K562 (cell line): ENCODE data around the gene SEMA3G. TPM values are rescaled to one million over a fixed set of nuclear protein-coding genes. Genes with fewer than 3 reads are reported as not detected.

Source experiments
- ATAC-seq: fragments of 200-7000 bp; cut with Tn5 transposase; 3 replicates; pipeline ENCODE4 v1.9.1; 2020; ENCODE audit warnings: moderate library complexity
- BruUV-seq: library from RNA; stranded (reverse); fragments of 400-500 nt; replicated peaks from 2 replicates; lab custom pipeline; 2021; lab: Mats Ljungman, UMichigan
- CTCF ChIA-PET: fragments of 300-600 bp; formaldehyde crosslinking; extraction: SDS; loops from one replicate; lab custom pipeline; 2021; ENCODE audit warnings: low intra/inter-chr PET ratio; lab: Yijun Ruan, JAX
- POLR2A ChIA-PET: fragments of 300-600, 350-650 bp; sonication (Branson Sonifier 250); formaldehyde crosslinking; extraction: SDS; loops from one replicate; lab custom pipeline; 2021; ENCODE audit warnings: antibody characterized with exemption, inconsistent platforms; lab: Yijun Ruan, JAX
- DNase-seq, 4 experiments: peaks; one replicate each; pipeline versions ENCODE4 v3.0.0 to v3.0.0-alpha.2; 2011 to 2018; ENCODE audit warnings: low spot score in 3 of 4, mixed read lengths in 3 of 4; ENCODE audit errors: extremely low read depth in 1 of 4
- FAIRE-seq: peaks from 2 replicates; lab custom pipeline; 2011; peaks lifted over from hg19 to GRCh38; lab: Jason Lieb, UNC
- H2AFZ ChIP-seq: 2 replicates; pipeline ENCODE4 v1.6.0; 2011; ENCODE audit warnings: low read depth, low read length, control low read depth, inconsistent platforms
- H3K27ac ChIP-seq: fragments of 200-600 bp; 3 replicates; pipeline ENCODE4 v1.8.0; 2011; ENCODE audit warnings: low read depth, mild to moderate bottlenecking, control low read depth, inconsistent platforms, low read length, moderate library complexity, mixed read lengths; ENCODE audit errors: extremely low read depth
- H3K27me3 ChIP-seq, 2 experiments: fragments of 300-600 bp in 1 of 2; 2 replicates in 1 of 2; 3 replicates in 1 of 2; pipeline versions ENCODE4 v1.6.0 to v1.8.0; 2011; ENCODE audit warnings: inconsistent platforms in 2 of 2, low read length in 2 of 2, mild to moderate bottlenecking in 1 of 2, mixed read lengths in 1 of 2, moderate library complexity in 1 of 2; ENCODE audit not compliant: control insufficient read depth in 2 of 2, insufficient read depth in 2 of 2
- H3K36me3 ChIP-seq: fragments of 300-600 bp; 3 replicates; pipeline ENCODE4 v1.8.0; 2011; ENCODE audit warnings: mild to moderate bottlenecking, low read length, inconsistent platforms; ENCODE audit not compliant: control insufficient read depth, insufficient read depth
- H3K4me1 ChIP-seq, 2 experiments: fragments of 200-600 bp in 1 of 2; replicated peaks in 1 of 2; 2 replicates in 1 of 2; 3 replicates in 1 of 2; pipeline versions ENCODE4 v1.5.1 to v1.8.0; 2011; ENCODE audit warnings: inconsistent platforms in 2 of 2, low read length in 2 of 2, mild to moderate bottlenecking in 1 of 2, mixed read lengths in 1 of 2, moderate library complexity in 1 of 2; ENCODE audit not compliant: control insufficient read depth in 2 of 2, insufficient read depth in 2 of 2
- H3K4me2 ChIP-seq: 2 replicates; pipeline ENCODE4 v1.6.1; 2011; ENCODE audit warnings: low read length, control low read depth, inconsistent platforms, mixed read lengths; ENCODE audit not compliant: insufficient read depth
- H3K4me3 ChIP-seq: fragments of 200-600 bp; sonication (generic), shearing (Covaris generic); 2 replicates; pipeline ENCODE4 v1.5.1; 2016; ENCODE audit warnings: control low read depth, inconsistent platforms
- H3K79me2 ChIP-seq: fragments of 200-600 bp; 3 replicates; pipeline ENCODE4 v1.8.0; 2011; ENCODE audit warnings: low read length, inconsistent platforms; ENCODE audit not compliant: control insufficient read depth, insufficient read depth
- H3K9ac ChIP-seq, 2 experiments: 2 replicates each; pipeline versions ENCODE4 v1.6.0 to v1.6.1; 2011; ENCODE audit warnings: low read depth in 2 of 2, low read length in 2 of 2, control low read depth in 1 of 2, inconsistent platforms in 1 of 2, mild to moderate bottlenecking in 1 of 2, mixed read lengths in 1 of 2; ENCODE audit not compliant: insufficient read depth in 1 of 2
- H3K9me1 ChIP-seq: one replicate; pipeline ENCODE4 v1.6.0; 2011; ENCODE audit warnings: inconsistent platforms, mild to moderate bottlenecking, low read length, moderate library complexity; ENCODE audit not compliant: control insufficient read depth, insufficient read depth
- H3K9me3 ChIP-seq: replicated peaks from 2 replicates; pipeline ENCODE4 v1.5.1; 2011; ENCODE audit warnings: low read depth, low read length, inconsistent platforms; ENCODE audit not compliant: control insufficient read depth, insufficient read depth
- H4K20me1 ChIP-seq: replicated peaks from 2 replicates; pipeline ENCODE4 v1.6.1; 2011; ENCODE audit warnings: low read length, inconsistent platforms, mixed read lengths; ENCODE audit not compliant: control insufficient read depth, insufficient read depth
- HDGF ChIP-seq: fragments of 450-650 bp; IDR thresholded peaks from 2 replicates; pipeline ENCODE4 v1.6.1; 2016
- HMGXB4 ChIP-seq: sonication (generic); formaldehyde crosslinking; IDR thresholded peaks from 2 replicates; pipeline ENCODE4 v1.8.1; 2023; ENCODE audit warnings: mild to moderate bottlenecking, missing genetic modification reagents
- IRF9 ChIP-seq: fragments of 450-650 bp; IDR thresholded peaks from 2 replicates; pipeline ENCODE4 v1.6.1; 2016; ENCODE audit warnings: missing biosample characterization, missing genetic modification characterization
- MED1 ChIP-seq: sonication (generic); formaldehyde crosslinking; IDR thresholded peaks from 2 replicates; pipeline ENCODE4 v1.8.1; 2023; ENCODE audit warnings: missing genetic modification reagents, borderline replicate concordance
- MITF ChIP-seq: IDR thresholded peaks from 2 replicates; pipeline ENCODE4 v1.6.1; 2014; ENCODE audit warnings: antibody characterized with exemption
- POLR3A ChIP-seq: IDR thresholded peaks from 2 replicates; pipeline ENCODE4 v1.6.1; 2011; ENCODE audit warnings: borderline replicate concordance, mild to moderate bottlenecking, moderate library complexity; ENCODE audit not compliant: insufficient read length, insufficient read depth; ENCODE audit errors: extremely low read depth
- SAFB ChIP-seq: fragments of 200-400 bp; formaldehyde crosslinking; IDR thresholded peaks from 2 replicates; pipeline ENCODE4 v1.6.1; 2017; ENCODE audit warnings: low read depth, low read length, borderline replicate concordance
- SETDB1 ChIP-seq: IDR thresholded peaks from one replicate; pipeline ENCODE4 v1.6.1; 2012; ENCODE audit warnings: low read length, control low read depth, inconsistent platforms
- SMAD1 ChIP-seq: fragments of 150-350 bp; IDR thresholded peaks from 2 replicates; pipeline ENCODE4 v1.6.1; 2014; ENCODE audit warnings: low read length, low read depth; ENCODE audit not compliant: partially characterized antibody
- TARDBP ChIP-seq: fragments of 450-650 bp; IDR thresholded peaks from 2 replicates; pipeline ENCODE4 v1.6.1; 2016
- ZFP30 ChIP-seq: fragments of 250-450 bp; sonication (Bioruptor Pico); IDR thresholded peaks from 2 replicates; pipeline ENCODE4 v1.8.0; 2022; ENCODE audit warnings: moderate library complexity, mild to moderate bottlenecking, inconsistent platforms, borderline replicate concordance
- ZFP91 ChIP-seq: sonication (generic); formaldehyde crosslinking; IDR thresholded peaks from 2 replicates; pipeline ENCODE4 v1.8.0; 2022; ENCODE audit warnings: mild to moderate bottlenecking, missing genetic modification reagents
- ZNF24 ChIP-seq: fragments of 450-650 bp; IDR thresholded peaks from 2 replicates; pipeline ENCODE4 v1.6.1; 2016
- ZNF707 ChIP-seq: fragments of 250-450 bp; sonication (Bioruptor Pico); conservative IDR thresholded peaks from 2 replicates; pipeline ENCODE4 v1.8.0; 2022; ENCODE audit warnings: inconsistent platforms, mild to moderate bottlenecking, moderate library complexity
- WGBS: fragments of 100-300 bp; shearing (Covaris generic); methylation state at CpG from one replicate; pipeline ENCODE4 v1.1.6; 2016; ENCODE audit warnings: low coverage, mixed read lengths; ENCODE audit not compliant: insufficient coverage; ENCODE audit errors: missing lambda C conversion rate; 5-methylcytosine and 5-hydroxymethylcytosine counted together
- in situ Hi-C: fragments of 300-500 bp; cut with MboI; formaldehyde crosslinking; loops from 4 replicates; pipeline ENCODE4 v1.15.0; 2018; ENCODE audit warnings: inconsistent platforms, mixed read lengths
- intact Hi-C: fragments of 100-400 bp; cut with micrococcal nuclease; formaldehyde crosslinking; loops from 2 replicates; pipeline ENCODE4 v1.14.2; 2022
- polyA plus RNA-seq, 8 experiments: library from polyadenylated mRNA; depleted of rRNA in 4 of 8; stranded (reverse) in 5 of 8; unstranded in 3 of 8; fragments of >200 nt; fragmentation: Nextera tagmentation in 2 of 8; fragmentation: Illumina TruSeq in 1 of 8; extraction: Ambion mirVana in 2 of 8; extraction: Trizol in 1 of 8; gene quantifications; 2 replicates each; pipeline versions ENCODE4 v1.2.1 to v1.2.3, GENCODE V29; 2011 to 2014; ENCODE audit warnings: inconsistent platforms in 1 of 8, missing spikeins in 1 of 8
- total RNA-seq, 7 experiments: library from RNA; depleted of rRNA in 6 of 7; stranded (reverse); fragments of >200 nt in 6 of 7; fragmentation: Illumina TruSeq in 2 of 7; extraction: Trizol in 2 of 7; gene quantifications; 2 replicates each; pipeline versions ENCODE4 v1.2.1 to v1.2.3, GENCODE V29; 2011 to 2021; ENCODE audit warnings: low replicate concordance in 1 of 7

The SEMA3G gene
- total and polyA plus RNA-seq, 9 of the 15 experiments (the other 6 are each of a cell fraction or from before 2014, with no cell fraction given), result 0.04 to 0.07 (median 0.05) TPM; not detected in 6

GRCh38 chr3:52469001-52469400, 24.1 kb upstream of the SEMA3G start:
- Histone ChIP-seq H3K9ac (no peak overlapping the region), H3K4me2 (no peak overlapping the region), H3K27me3 (no peaks in the 10 kb centered on the region), H3K4me3 (no peak overlapping the region), H3K27ac (no peak overlapping the region), H4K20me1 (no peaks in the 10 kb centered on the region), H3K9me1 (no peaks in the 10 kb centered on the region), H3K4me1 (peaks cover 0 to 9% of the 10 kb centered on the region in 2 experiments; a peak in 2 of 5 replicates), H3K36me3 (peaks cover 58% of the 10 kb centered on the region; the same call in 2 of the 3 replicates), H2AFZ (no peak overlapping the region), H3K79me2 (no peaks in the 10 kb centered on the region), H3K9me3 (no peaks in the 10 kb centered on the region)
- POLR2A ChIA-PET, result interaction anchor here (0.7 to 1.1 kb wide), 2 partner anchors 17 to 21 kb away, joined by 3 read pairs; no protein-coding TSS in a partner anchor
- no peak for TF ChIP-seq HMGXB4 (CRISPR knock-in tag)
- no peak for TF ChIP-seq MED1 (CRISPR knock-in tag)
- no peak for TF ChIP-seq HDGF
- no peak for TF ChIP-seq MITF
- no peak for TF ChIP-seq SETDB1
- no peak for TF ChIP-seq SMAD1
- TF ChIP-seq ZNF24, result no peak
- no peak for TF ChIP-seq IRF9 (tag)
- no peak for TF ChIP-seq ZNF707 (CRISPR knock-in tag)
- TF ChIP-seq POLR3A, result no peak
- no peak for TF ChIP-seq TARDBP
- no peak for TF ChIP-seq SAFB
- TF ChIP-seq ZFP30 (CRISPR knock-in tag), result no peak
- TF ChIP-seq ZFP91 (CRISPR knock-in tag), result no peak
- WGBS, result 95% methylated on average over 4 of the region's 5 CpGs
- in situ Hi-C loops, result no loop called here
- CTCF ChIA-PET, result no interaction called here
- BruUV-seq, result no TSS peak
- DNase-seq (no peak), FAIRE-seq (no peak), ATAC-seq (no peak)
- intact Hi-C loops, result no loop called here
